Body of pancreas (tissue), 4 donors: Measurements from ENCODE around the gene GPR65. TPM values are rescaled to one million over a fixed set of nuclear protein-coding genes. Genes with fewer than 3 reads are reported as not detected.
A peak's percentile ranks its signal among the peaks of the same experiment; 100 is the strongest.

ENCODE experiments used
- ATAC-seq: fragments of 150-250 bp; one replicate; pipeline ENCODE4 v1.9.1; 2016
- DNase-seq, 4 donors: peaks; one replicate each; pipeline ENCODE4 v3.0.0-alpha.2; 2019
- H3K27ac ChIP-seq, 4 donors: fragments of 200-600 bp; sonication (generic); 1 replicate in 3 of 4; 2 replicates in 1 of 4; pipeline versions ENCODE4 v1.5.1 to v1.6.1; 2016 to 2019; ENCODE audit warnings: mild to moderate bottlenecking in 1 of 4, mixed read lengths in 1 of 4, moderate library complexity in 1 of 4
- H3K27me3 ChIP-seq, 2 donors: fragments of 200-600 bp; sonication (generic); one replicate each; pipeline ENCODE4 v1.6.0; 2016; ENCODE audit warnings: mild to moderate bottlenecking in 1 of 2
- H3K36me3 ChIP-seq, 2 donors: fragments of 200-600 bp; sonication (generic); replicated peaks in 1 of 2; 2 replicates each; pipeline ENCODE4 v1.5.1; 2016; ENCODE audit warnings: low read depth in 2 of 2; ENCODE audit not compliant: insufficient read depth in 1 of 2
- H3K4me1 ChIP-seq: fragments of 200-600 bp; sonication (generic); one replicate; pipeline ENCODE4 v1.6.0; 2016
- H3K4me3 ChIP-seq, 2 donors: fragments of 200-600 bp; sonication (generic); 1 replicate in 1 of 2; 2 replicates in 1 of 2; pipeline ENCODE4 v1.5.1; 2016 to 2019
- H3K9me3 ChIP-seq, 3 donors: fragments of 200-600 bp; sonication (generic); 1 replicate in 2 of 3; 2 replicates in 1 of 3; pipeline ENCODE4 v1.5.1; 2016
- POLR2A ChIP-seq, 3 donors: fragments of 450-650 bp; IDR thresholded peaks; one replicate each; pipeline ENCODE4 v1.6.1; 2016; ENCODE audit warnings: antibody characterized with exemption in 3 of 3, mild to moderate bottlenecking in 2 of 3
- WGBS, 2 donors: methylation state at CpG; one replicate each; pipeline ENCODE4 v1.1.5; 2017; 5-methylcytosine and 5-hydroxymethylcytosine counted together
- intact Hi-C: fragments of 100-400 bp; cut with DNase I; formaldehyde crosslinking; loops from one replicate; pipeline ENCODE4 v1.15.1; 2023
- total RNA-seq, 2 donors: library from RNA; depleted of rRNA; stranded (reverse); fragments of >200 nt; gene quantifications; one replicate each; pipeline ENCODE4 v1.1.0, GENCODE V29; 2016
- TF ChIP-seq, protein P1 (sequence below), 7 experiments: fragments of 450-650 bp in 4 of 7; fragments of 200-600 bp in 3 of 7; sonication (generic) in 3 of 7; IDR thresholded peaks; one replicate each; pipeline ENCODE4 v1.5.1; 2016 to 2019; ENCODE audit warnings: antibody characterized with exemption in 7 of 7

GPR65 gene
- total RNA-seq, 2 donors from 2014 or later: 1.3 TPM; not detected in 1

DNA sequence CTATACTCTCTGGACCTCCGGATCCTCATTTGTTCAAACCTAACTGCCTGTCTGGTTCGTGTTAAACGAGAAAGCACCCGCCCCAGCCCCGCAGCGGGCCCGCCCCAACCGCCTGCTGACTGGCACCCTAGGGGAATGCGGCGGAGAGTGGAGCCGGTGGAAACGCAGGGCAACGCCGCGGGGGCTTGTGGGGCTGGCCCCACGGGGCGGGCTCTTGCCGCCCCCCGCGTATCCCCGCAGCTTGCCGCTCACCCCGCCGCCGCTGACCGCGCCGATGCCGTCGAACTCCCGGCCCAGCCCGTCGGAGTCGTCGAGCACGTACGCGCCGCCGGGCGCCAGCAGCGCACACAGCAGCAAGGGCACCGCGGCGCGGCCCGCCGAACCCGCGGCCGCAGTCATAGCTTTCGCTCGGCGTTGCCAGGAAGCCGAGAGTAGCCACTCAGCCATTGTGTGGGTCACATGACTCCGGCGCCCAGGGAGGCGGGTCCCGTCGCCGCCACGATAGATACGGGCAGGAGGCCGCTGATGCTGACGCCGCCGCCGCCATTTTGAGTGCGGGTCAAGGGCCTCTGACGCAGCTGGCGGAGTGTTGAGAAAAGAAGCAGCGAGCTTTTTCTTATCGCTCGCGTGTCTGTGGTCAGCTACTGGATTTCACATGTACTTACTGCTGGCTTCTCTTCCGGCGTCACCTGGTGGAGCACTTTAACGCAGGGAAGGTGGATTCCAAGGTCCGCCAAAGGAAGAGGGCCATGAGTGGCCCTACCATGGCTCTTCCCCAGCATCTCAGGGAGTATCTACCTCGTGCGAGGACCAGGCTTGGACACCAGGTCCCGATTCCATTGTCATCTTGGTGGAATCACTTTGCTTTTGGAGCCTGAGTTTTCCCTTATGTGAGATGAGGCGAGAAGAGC lies 12.0 kb upstream of the GPR65 start, which contains the start of gene GALC:
Gene GALC, minus strand, starts transcription at position 465 of the 911 bp plus-strand sequence. Its CDS starts 18 bp downstream, at position 447.
- WGBS, 2 donors: 2 to 12% methylated on average over 12 to 80 of the region's 83 CpGs
- H3K4me1 ChIP-seq: peaks cover 23% of the 10 kb centered on the region
- intact Hi-C loops: no loop called here

DNA sequence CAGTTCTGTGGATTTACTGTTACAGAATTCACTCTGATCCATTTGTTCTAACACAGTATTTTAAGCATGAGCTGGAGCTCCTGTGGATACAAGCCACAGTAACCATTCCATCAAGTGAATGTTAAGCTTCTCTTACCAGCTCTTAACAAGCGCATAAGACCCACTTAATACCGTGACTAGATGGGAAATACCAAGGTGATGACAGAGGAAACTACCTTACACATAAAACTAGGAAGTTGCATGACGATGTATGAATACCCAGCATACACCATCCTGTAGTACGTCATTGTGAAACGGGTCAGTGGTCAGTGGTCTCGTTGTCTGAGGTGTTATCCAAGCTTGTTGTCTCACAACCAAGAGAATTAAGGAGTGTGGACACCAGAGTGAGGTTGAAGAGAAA lies 10.0 kb upstream of the GPR65 start:
- TF ChIP-seq POLR2A (IDR thresholded peaks at IDR 0.05): no peak
- TF ChIP-seq, protein P1, sequence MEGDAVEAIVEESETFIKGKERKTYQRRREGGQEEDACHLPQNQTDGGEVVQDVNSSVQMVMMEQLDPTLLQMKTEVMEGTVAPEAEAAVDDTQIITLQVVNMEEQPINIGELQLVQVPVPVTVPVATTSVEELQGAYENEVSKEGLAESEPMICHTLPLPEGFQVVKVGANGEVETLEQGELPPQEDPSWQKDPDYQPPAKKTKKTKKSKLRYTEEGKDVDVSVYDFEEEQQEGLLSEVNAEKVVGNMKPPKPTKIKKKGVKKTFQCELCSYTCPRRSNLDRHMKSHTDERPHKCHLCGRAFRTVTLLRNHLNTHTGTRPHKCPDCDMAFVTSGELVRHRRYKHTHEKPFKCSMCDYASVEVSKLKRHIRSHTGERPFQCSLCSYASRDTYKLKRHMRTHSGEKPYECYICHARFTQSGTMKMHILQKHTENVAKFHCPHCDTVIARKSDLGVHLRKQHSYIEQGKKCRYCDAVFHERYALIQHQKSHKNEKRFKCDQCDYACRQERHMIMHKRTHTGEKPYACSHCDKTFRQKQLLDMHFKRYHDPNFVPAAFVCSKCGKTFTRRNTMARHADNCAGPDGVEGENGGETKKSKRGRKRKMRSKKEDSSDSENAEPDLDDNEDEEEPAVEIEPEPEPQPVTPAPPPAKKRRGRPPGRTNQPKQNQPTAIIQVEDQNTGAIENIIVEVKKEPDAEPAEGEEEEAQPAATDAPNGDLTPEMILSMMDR (IDR thresholded peaks at IDR 0.05): no peak
- peak overlapping the region in 1 of 4 donors; percentile 54 for H3K27ac ChIP-seq
- DNase-seq: no peak
- H3K27me3 ChIP-seq: no peaks in the 10 kb centered on the region
- WGBS, 2 donors: 81 to 96% methylated on average over 6 of the region's 6 CpGs
- no peaks in the 10 kb centered on the region for H3K36me3 ChIP-seq
- H3K9me3 ChIP-seq: no peaks in the 10 kb centered on the region
- no peak overlapping the region for H3K4me3 ChIP-seq
- no peak for ATAC-seq
- peaks cover 23% of the 10 kb centered on the region for H3K4me1 ChIP-seq
- intact Hi-C loops: no loop called here

More for the DNA sequence above, 12.0 kb upstream of the GPR65 start, which contains the start of gene GALC:
- Histone ChIP-seq H3K27me3 (no peaks in the 10 kb centered on the region), H3K4me3 (peak within 1 kb of the TSS; percentile 39 to 71), H3K9me3 (no peaks in the 10 kb centered on the region), H3K36me3 (no peaks in the 10 kb centered on the region), H3K27ac (peak within 1 kb of the TSS; percentile 87 to 95 (median 88))
- peak; percentile 95 for ATAC-seq
- TF ChIP-seq, protein P1 (IDR thresholded peaks at IDR 0.05): no peak
- peak; percentile 62 to 72 (median 66) for TF ChIP-seq POLR2A (IDR thresholded peaks at IDR 0.05)
- peak; percentile 93 to 96 (median 95) for DNase-seq

DNA sequence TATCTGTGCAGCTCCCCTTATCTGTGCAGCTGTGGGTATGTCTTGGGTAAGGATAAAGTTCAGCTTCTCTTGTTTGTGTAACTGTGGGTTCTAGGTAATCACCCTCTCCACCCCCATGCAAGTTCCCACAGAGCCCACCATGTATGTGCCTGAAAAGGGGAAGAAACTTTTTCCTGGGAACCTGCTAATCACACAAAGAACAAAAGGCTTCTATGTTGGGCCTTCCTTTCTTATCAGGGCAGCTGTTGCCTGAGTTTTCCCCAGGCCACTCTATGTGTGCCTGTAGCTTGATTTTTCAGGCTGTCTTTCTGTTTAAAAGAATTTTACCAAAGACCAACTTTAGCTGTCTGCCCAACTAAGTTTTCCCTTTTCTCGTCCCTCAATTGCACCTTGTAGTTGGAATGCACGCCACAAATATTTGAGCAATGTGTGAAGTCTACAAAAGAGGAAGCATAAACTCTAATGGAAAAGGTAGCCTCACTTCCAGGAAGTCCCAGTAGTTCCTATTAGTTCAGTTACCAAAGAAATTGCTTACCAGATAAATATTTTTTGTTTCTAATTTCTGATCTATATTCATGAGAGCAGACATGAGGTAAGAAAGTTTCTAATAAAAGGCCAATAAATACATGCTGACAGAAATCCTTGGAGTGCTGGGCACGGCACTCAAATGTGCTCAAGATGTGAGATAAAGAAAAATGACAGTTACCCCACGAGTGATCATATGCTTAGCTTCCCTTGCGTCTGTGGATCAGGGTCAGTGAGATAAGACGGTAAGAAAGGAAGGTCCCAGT lies 9.2 kb upstream of the GPR65 start:
- Histone ChIP-seq H3K4me1 (peaks cover 23% of the 10 kb centered on the region), H3K27me3 (no peaks in the 10 kb centered on the region), H3K27ac (peak overlapping the region in 3 of 4 donors; percentile 23 to 54 (median 27)), H3K9me3 (no peaks in the 10 kb centered on the region), H3K4me3 (no peak overlapping the region), H3K36me3 (no peaks in the 10 kb centered on the region)
- ATAC-seq (no peak), DNase-seq (no peak)
- TF ChIP-seq POLR2A (IDR thresholded peaks at IDR 0.05): no peak
- TF ChIP-seq, protein P1 (IDR thresholded peaks at IDR 0.05): no peak
- intact Hi-C loops: no loop called here
- 22 to 40% methylated on average over 6 of the region's 6 CpGs for WGBS, 2 donors

- WGBS, 2 donors: 9 to 25% methylated on average over 1 of the region's 1 CpG
- no peak overlapping the region for H3K4me3 ChIP-seq
- no peaks in the 10 kb centered on the region for H3K27me3 ChIP-seq
- DNase-seq (no peak), ATAC-seq (no peak)
- H3K4me1 ChIP-seq: peaks cover 23% of the 10 kb centered on the region
- no peaks in the 10 kb centered on the region for H3K9me3 ChIP-seq
- intact Hi-C loops: no loop called here
- no peaks in the 10 kb centered on the region for H3K36me3 ChIP-seq
- TF ChIP-seq, protein P1 (IDR thresholded peaks at IDR 0.05): no peak
- no peak for TF ChIP-seq POLR2A (IDR thresholded peaks at IDR 0.05)
- H3K27ac ChIP-seq: peak overlapping the region in 2 of 4 donors; percentile 23 to 54
These were observed 8.7 kb upstream of the GPR65 start for GRCh38 chr14:87996291-87996592.
